ENCODE data around the gene PACSIN1. TPM values are rescaled to one million over a fixed set of nuclear protein-coding genes. Genes with fewer than 3 reads are reported as not detected.

Gene PACSIN1
- total RNA-seq, 4 donors from 2014 or later: 0.28 TPM; not detected in 3

DNA sequence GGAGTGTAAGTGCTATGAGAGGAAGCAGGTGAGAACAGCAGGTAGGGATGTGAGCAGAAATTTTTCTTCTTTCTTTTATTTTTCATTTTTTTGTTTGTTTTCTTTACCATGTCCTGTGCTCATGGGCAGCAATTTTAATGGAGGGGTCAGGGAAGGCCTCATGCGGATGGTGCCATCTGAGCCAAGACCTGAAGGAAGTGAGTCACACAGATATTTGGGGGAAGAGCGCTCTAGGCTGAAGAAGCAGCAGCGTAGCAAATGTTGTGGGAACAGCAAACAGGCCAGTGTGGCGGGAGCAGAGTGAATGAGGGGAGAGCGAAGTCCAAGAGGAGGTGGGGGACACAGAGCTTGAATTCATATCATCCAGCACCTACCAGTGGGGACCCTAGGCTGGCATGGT lies 77.5 kb downstream of the PACSIN1 start:
- no peaks in the 10 kb centered on the region for H3K27me3 ChIP-seq
- no peak overlapping the region for H3K27ac ChIP-seq
- DNase-seq: no peak
- peaks cover 0 to 5% of the 10 kb centered on the region in 2 donors for H3K4me1 ChIP-seq
- no peak for TF ChIP-seq POLR2A (IDR thresholded peaks at IDR 0.05)
- TF ChIP-seq CTCF (IDR thresholded peaks at IDR 0.05): no peak
- H3K36me3 ChIP-seq: no peaks in the 10 kb centered on the region
- H3K4me3 ChIP-seq: no peak overlapping the region
- no peaks in the 10 kb centered on the region for H3K9me3 ChIP-seq
- intact Hi-C loops (cut with DNase I; ENCODE audit: low total_unique reads): no loop called here

DNA sequence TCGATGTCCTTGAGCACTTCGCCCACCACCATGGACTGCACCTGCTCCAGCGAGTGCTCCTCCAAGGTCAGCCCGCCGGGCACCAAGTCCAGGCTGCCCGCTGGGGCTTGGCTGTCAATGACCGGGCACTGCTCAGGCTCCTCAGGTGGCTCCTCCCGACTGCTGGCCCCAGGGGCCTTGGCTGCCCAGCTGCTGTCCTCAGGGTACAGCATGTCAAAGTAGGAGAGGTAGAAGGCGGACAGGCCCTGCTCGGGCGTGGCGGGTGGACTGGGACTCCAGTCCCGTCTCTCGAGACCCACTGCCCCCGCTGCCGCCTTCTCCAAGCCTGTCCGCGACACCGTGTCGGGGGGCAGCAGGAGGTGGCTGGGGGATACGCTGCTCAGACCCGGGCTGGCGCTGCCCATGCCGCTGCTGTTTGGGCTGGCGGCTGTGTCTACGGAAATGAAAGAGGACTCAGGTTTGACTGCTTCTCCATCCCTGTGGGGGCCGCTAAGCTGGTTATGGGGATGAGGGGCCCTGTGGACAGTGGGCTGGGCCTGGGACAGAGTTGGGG lies 78.3 kb downstream of the PACSIN1 start:
- H3K4me1 ChIP-seq: peaks cover 0 to 5% of the 10 kb centered on the region in 2 donors
- H3K4me3 ChIP-seq: no peak overlapping the region
- no peaks in the 10 kb centered on the region for H3K9me3 ChIP-seq
- H3K27ac ChIP-seq: no peak overlapping the region
- H3K27me3 ChIP-seq: no peaks in the 10 kb centered on the region
- no peak for DNase-seq
- no peaks in the 10 kb centered on the region for H3K36me3 ChIP-seq
- intact Hi-C loops (cut with DNase I; ENCODE audit: low total_unique reads): no loop called here
- no peak for TF ChIP-seq CTCF (IDR thresholded peaks at IDR 0.05)
- no peak for TF ChIP-seq POLR2A (IDR thresholded peaks at IDR 0.05)

GRCh38 chr6:34544776-34545471 lies 79.0 kb downstream of the PACSIN1 start:
- Histone ChIP-seq H3K4me3 (no peak overlapping the region), H3K27ac (no peak overlapping the region), H3K9me3 (no peaks in the 10 kb centered on the region), H3K4me1 (peaks cover 0 to 5% of the 10 kb centered on the region in 2 donors), H3K27me3 (no peaks in the 10 kb centered on the region), H3K36me3 (no peaks in the 10 kb centered on the region)
- DNase-seq: no peak
- TF ChIP-seq POLR2A (IDR thresholded peaks at IDR 0.05) (no peak), CTCF (IDR thresholded peaks at IDR 0.05) (no peak)
- intact Hi-C loops (cut with DNase I; ENCODE audit: low total_unique reads): no loop called here

DNA sequence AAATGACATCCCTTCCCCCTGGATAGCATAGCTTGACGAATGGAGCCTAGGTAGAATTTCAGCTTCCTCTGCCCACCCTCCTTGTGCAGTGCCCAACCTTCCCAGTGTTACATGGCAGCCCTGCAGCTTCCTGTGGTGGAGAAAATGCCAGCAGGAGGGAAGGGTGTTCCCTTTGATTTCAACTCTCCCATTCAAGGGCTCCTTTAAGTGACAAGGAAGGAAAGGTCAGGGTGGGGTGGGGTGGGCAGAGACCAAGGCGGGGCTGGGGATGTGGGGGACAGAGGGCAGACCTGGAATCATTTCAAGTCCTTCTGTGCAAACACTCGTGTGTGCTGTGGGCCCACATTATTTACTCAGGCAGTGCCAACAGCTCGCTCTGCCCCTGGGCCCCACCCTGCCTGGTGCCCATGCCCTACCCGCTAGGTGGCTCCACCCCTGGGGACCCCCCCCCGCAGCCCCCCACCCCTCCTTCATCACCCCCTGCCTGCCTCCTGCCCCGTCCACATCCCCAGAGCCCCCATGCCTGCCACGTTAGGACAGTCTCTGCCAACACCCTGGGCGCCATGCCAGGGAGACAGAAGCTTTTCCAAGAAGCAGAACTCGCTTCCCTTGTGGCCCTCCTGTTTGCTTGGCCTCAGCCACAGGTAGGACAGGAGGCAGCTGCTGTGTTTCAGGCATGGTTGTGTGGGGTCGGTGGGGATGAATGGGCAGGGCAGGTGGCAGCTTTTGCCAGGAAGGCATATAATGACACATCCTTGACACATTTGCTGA lies 80.9 kb downstream of the PACSIN1 start:
- peak overlapping the region in 1 of 2 donors; percentile 47 for H3K27ac ChIP-seq
- peak; percentile 48 to 57 for DNase-seq

More for the DNA sequence above, 80.9 kb downstream of the PACSIN1 start:
- Histone ChIP-seq H3K4me3 (no peak overlapping the region), H3K4me1 (peaks cover 0 to 5% of the 10 kb centered on the region in 2 donors), H3K9me3 (no peaks in the 10 kb centered on the region), H3K36me3 (no peaks in the 10 kb centered on the region), H3K27me3 (no peaks in the 10 kb centered on the region)
- intact Hi-C loops (cut with DNase I; ENCODE audit: low total_unique reads): no loop called here
- TF ChIP-seq CTCF (IDR thresholded peaks at IDR 0.05) (no peak), POLR2A (IDR thresholded peaks at IDR 0.05) (no peak)
